GM18505 (cell line): Measurements from ENCODE around the gene KCTD16.

Experiments used
- ATAC-seq: cut with Tn5 transposase; IDR thresholded peaks from one replicate; pipeline ENCODE4 v1.9.1; 2021; ENCODE audit not compliant: unreplicated experiment
- POLR2A ChIP-seq: IDR thresholded peaks from 4 replicates; pipeline ENCODE4 v1.6.1; 2011; ENCODE audit warnings: borderline replicate concordance; ENCODE audit not compliant: insufficient read depth, insufficient read length; ENCODE audit errors: extremely low read depth

KCTD16 gene

GRCh38 chr5:144414202-144415029, 243.7 kb downstream of the KCTD16 start:
- no peak for ATAC-seq
- no peak for TF ChIP-seq POLR2A

DNA sequence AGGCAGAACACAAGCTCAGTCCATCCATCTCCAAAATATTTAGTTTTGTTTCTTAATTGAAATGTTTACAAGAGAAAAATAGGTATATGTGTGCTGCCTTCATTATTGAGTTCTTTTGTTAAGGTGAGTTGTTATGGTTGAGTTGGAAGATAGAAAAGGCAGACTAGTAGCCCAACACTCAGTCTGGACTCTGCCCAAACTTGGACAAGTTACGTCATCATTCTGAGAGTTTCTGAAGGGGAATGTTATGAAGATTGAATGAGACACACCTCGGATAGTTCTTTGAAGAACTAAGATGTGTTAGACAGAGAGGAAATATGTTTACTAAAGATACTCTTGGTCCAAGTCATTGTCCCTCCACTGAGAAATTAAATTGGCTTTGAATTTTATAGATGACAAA, 245.5 kb downstream of the KCTD16 start:
- TF ChIP-seq POLR2A, result no peak
- ATAC-seq, result no peak

DNA sequence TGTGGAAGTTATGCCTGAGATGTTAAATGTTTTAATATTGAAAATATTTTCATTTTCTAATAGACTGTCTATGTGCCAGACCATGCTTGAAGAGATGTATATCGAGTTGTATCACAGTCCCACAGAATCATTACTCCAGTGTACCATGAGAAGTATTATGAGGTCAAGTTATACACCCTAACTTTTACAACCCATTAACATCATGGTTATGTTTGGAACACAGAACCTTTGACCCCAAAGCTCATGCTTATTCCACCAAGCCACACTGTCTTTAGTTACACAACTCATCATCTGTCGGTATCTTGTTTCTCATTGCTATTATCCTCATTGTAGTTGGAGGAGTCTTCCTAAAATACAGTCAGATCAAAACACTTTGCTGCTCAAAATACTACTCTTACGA, 248.0 kb downstream of the KCTD16 start:
- TF ChIP-seq POLR2A, result no peak
- ATAC-seq, result no peak

- no peak for ATAC-seq
- no peak for TF ChIP-seq POLR2A
Measured at GRCh38 chr5:144421411-144421810, 250.7 kb downstream of the KCTD16 start.

- no peak for ATAC-seq
- TF ChIP-seq POLR2A, result no peak
Measured at GRCh38 chr5:144422018-144422727, 251.5 kb downstream of the KCTD16 start.

DNA sequence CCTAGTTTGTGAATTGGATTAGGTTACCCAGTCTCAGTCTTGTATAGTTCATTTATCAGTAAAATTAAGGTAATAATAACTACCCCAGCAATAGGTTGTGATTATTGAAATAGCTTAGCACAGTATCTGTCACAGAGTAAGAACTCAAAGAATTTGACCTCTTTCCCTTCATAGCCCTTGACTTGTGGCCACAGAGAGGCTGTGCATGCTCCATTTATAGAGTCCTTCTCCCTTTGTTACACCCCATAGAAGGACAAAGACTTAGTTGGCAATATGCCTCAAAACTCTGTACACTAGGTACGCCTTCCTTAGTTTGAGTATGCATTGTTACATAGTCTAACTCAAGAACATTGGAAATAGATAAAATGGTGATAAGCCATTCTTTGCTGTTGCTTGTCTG, 257.2 kb downstream of the KCTD16 start:
- ATAC-seq, result no peak
- no peak for TF ChIP-seq POLR2A

- ATAC-seq, result no peak
- TF ChIP-seq POLR2A, result no peak
Measured at GRCh38 chr5:144428326-144428725, 257.7 kb downstream of the KCTD16 start.

DNA sequence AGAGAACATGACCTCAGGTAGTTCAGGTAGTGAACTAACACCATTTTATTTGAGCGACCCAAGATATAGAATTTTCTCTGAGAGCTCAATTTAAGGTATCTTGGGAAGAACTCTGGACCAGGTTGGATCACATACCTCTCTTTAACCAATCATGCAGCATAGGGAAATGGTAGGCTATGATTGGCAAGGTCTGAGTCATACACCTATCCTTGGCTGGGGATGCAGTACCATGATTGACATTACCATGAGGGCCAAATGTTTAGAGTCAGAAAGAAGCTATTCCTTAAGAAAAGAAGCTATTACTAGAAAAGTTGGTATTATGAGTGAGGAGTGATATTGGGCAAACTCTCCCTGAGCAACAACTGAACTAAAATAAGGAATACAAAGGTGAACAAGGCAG, 258.7 kb downstream of the KCTD16 start:
- no peak for TF ChIP-seq POLR2A

GRCh38 chr5:144429905-144430304, 259.2 kb downstream of the KCTD16 start:
- ATAC-seq, result no peak
- no peak for TF ChIP-seq POLR2A

More for the DNA sequence above, 258.7 kb downstream of the KCTD16 start:
- ATAC-seq, result no peak

GRCh38 chr5:144433140-144433822, 262.6 kb downstream of the KCTD16 start:
- ATAC-seq, result no peak

DNA sequence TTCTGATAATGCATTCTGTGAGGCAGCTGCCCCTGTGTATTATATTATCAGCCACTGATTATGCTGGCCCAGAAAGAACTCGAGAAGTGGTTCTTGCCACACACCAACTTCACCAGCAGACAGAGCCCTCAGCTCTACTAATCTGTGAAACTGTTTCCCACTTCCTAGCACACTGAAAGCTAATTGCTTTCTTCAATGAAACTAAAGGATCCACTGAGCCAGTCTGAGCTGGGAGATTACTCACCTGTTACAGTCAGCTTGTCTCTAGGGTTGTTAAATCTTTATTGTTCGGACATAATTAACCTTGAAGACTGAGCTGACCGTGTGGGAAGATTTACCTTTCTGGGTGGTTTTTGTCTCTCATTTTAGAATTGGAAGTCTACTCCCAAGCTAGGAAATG, 263.2 kb downstream of the KCTD16 start:
- no peak for ATAC-seq
- no peak for TF ChIP-seq POLR2A

More at GRCh38 chr5:144433140-144433822, 262.6 kb downstream of the KCTD16 start:
- TF ChIP-seq POLR2A, result no peak

DNA sequence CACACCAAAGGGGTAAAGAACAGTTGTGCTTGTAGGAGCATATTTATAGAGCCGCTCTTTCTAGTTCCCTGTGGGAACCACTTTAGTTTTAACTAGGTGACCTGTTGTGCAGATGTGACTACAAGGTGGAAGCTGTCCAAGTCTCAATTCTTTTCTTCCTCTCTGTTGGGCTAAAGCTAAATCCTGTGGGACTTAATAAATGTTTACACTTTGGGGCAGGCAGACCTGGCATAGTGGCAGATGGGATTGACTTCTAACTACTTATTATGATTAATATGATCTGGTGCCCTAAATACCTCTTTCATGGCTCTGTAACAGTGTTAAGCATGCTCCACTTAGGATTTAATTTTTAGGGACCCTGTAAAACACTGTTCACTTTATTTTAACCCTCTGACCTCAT, 265.3 kb downstream of the KCTD16 start:
- no peak for TF ChIP-seq POLR2A

GRCh38 chr5:144438237-144438636, 267.6 kb downstream of the KCTD16 start:
- no peak for ATAC-seq
- no peak for TF ChIP-seq POLR2A

More for the DNA sequence above, 265.3 kb downstream of the KCTD16 start:
- no peak for ATAC-seq
